ENCODE results near the gene GPC5. TPM values are rescaled to one million over a fixed set of nuclear protein-coding genes. Genes with fewer than 3 reads are reported as not detected.

Gene GPC5
- total RNA-seq, 2 experiments from 2014 or later: 0.63 to 0.66 TPM

GRCh38 chr13:91540158-91540736 lies 141.8 kb downstream of the GPC5 start:
- H3K9me3 Mint-ChIP-seq (ENCODE audit: low read depth): no peaks in the 10 kb centered on the region
- intact Hi-C loops (cut with DNase I, micrococcal nuclease): no loop called here
- H3K27ac Mint-ChIP-seq: no peak overlapping the region
- POLR2A ChIA-PET: no interaction called here
- ATAC-seq (no peak), DNase-seq (no peak)
- H3K36me3 Mint-ChIP-seq (ENCODE audit: low read depth): no peaks in the 10 kb centered on the region
- CTCF ChIA-PET: interaction anchor here (1.1 kb wide), 1 partner anchor 32 kb away, joined by 3 read pairs; no protein-coding TSS in a partner anchor
- H3K4me1 Mint-ChIP-seq: no peaks in the 10 kb centered on the region
- no peak overlapping the region for H3K4me3 Mint-ChIP-seq
- H3K27me3 Mint-ChIP-seq: peaks cover 2% of the 10 kb centered on the region

- DNase-seq (no peak), ATAC-seq (no peak)
- no peaks in the 10 kb centered on the region for H3K9me3 Mint-ChIP-seq (ENCODE audit: low read depth)
- no peak overlapping the region for H3K27ac Mint-ChIP-seq
- H3K27me3 Mint-ChIP-seq: no peaks in the 10 kb centered on the region
- no peak overlapping the region for H3K4me3 Mint-ChIP-seq
- intact Hi-C loops (cut with DNase I, micrococcal nuclease): no loop called here
- no peaks in the 10 kb centered on the region for H3K36me3 Mint-ChIP-seq (ENCODE audit: low read depth)
- no peaks in the 10 kb centered on the region for H3K4me1 Mint-ChIP-seq
- CTCF ChIA-PET: no interaction called here
- POLR2A ChIA-PET: no interaction called here
Observed at GRCh38 chr13:91544723-91545122, 146.3 kb downstream of the GPC5 start.

GRCh38 chr13:91546900-91547299 lies 148.5 kb downstream of the GPC5 start:
- DNase-seq: no peak
- ChIA-PET POLR2A (no interaction called here), CTCF (no interaction called here)
- intact Hi-C loops (cut with DNase I, micrococcal nuclease): no loop called here
- H3K9me3 Mint-ChIP-seq (ENCODE audit: low read depth): no peaks in the 10 kb centered on the region
- H3K36me3 Mint-ChIP-seq (ENCODE audit: low read depth): no peaks in the 10 kb centered on the region
- no peak for ATAC-seq
- H3K4me3 Mint-ChIP-seq: no peak overlapping the region
- H3K27me3 Mint-ChIP-seq: no peaks in the 10 kb centered on the region
- no peak overlapping the region for H3K27ac Mint-ChIP-seq
- no peaks in the 10 kb centered on the region for H3K4me1 Mint-ChIP-seq

- intact Hi-C loops (cut with DNase I, micrococcal nuclease): no loop called here
- ATAC-seq (no peak), DNase-seq (no peak)
- POLR2A ChIA-PET: no interaction called here
- H3K4me1 Mint-ChIP-seq: no peaks in the 10 kb centered on the region
- H3K36me3 Mint-ChIP-seq (ENCODE audit: low read depth): no peaks in the 10 kb centered on the region
- no peak overlapping the region for H3K4me3 Mint-ChIP-seq
- no peaks in the 10 kb centered on the region for H3K9me3 Mint-ChIP-seq (ENCODE audit: low read depth)
- H3K27me3 Mint-ChIP-seq: peaks cover 2% of the 10 kb centered on the region
- no peak overlapping the region for H3K27ac Mint-ChIP-seq
- CTCF ChIA-PET: no interaction called here
Observed at GRCh38 chr13:91553584-91553983, 155.2 kb downstream of the GPC5 start.

- CTCF ChIA-PET: no interaction called here
Observed at GRCh38 chr13:91554101-91554500, 155.7 kb downstream of the GPC5 start.

GRCh38 chr13:91557328-91558090 lies 159.1 kb downstream of the GPC5 start:
- Mint-ChIP-seq H3K4me3 (no peak overlapping the region), H3K27ac (no peak overlapping the region), H3K36me3 (ENCODE audit: low read depth) (no peaks in the 10 kb centered on the region), H3K4me1 (no peaks in the 10 kb centered on the region), H3K9me3 (ENCODE audit: low read depth) (peaks cover 1% of the 10 kb centered on the region), H3K27me3 (peaks cover 2% of the 10 kb centered on the region)
- no peak for DNase-seq
- intact Hi-C loops (cut with DNase I, micrococcal nuclease): no loop called here
- ChIA-PET CTCF (no interaction called here), POLR2A (no interaction called here)
- ATAC-seq: no peak

More at GRCh38 chr13:91554101-91554500, 155.7 kb downstream of the GPC5 start:
- H3K36me3 Mint-ChIP-seq (ENCODE audit: low read depth): no peaks in the 10 kb centered on the region
- H3K27me3 Mint-ChIP-seq: peaks cover 2% of the 10 kb centered on the region
- DNase-seq: no peak
- no peaks in the 10 kb centered on the region for H3K4me1 Mint-ChIP-seq
- POLR2A ChIA-PET: no interaction called here
- H3K9me3 Mint-ChIP-seq (ENCODE audit: low read depth): peaks cover under 1% of the 10 kb centered on the region
- ATAC-seq: no peak
- no peak overlapping the region for H3K27ac Mint-ChIP-seq
- intact Hi-C loops (cut with DNase I, micrococcal nuclease): no loop called here
- H3K4me3 Mint-ChIP-seq: no peak overlapping the region

GRCh38 chr13:91563799-91564198 lies 165.4 kb downstream of the GPC5 start:
- ATAC-seq (no peak), DNase-seq (no peak)
- peaks cover 2% of the 10 kb centered on the region for H3K27me3 Mint-ChIP-seq
- no peak overlapping the region for H3K4me3 Mint-ChIP-seq
- H3K27ac Mint-ChIP-seq: no peak overlapping the region
- H3K9me3 Mint-ChIP-seq (ENCODE audit: low read depth): peaks cover 1% of the 10 kb centered on the region
- H3K36me3 Mint-ChIP-seq (ENCODE audit: low read depth): no peaks in the 10 kb centered on the region
- ChIA-PET POLR2A (no interaction called here), CTCF (interaction anchor here (0.6 kb wide), 1 partner anchor 1245 kb away, joined by 3 read pairs; no protein-coding TSS in a partner anchor)
- intact Hi-C loops (cut with DNase I, micrococcal nuclease): no loop called here
- no peaks in the 10 kb centered on the region for H3K4me1 Mint-ChIP-seq

GRCh38 chr13:91564396-91564795 lies 166.0 kb downstream of the GPC5 start:
- H3K4me1 Mint-ChIP-seq: no peaks in the 10 kb centered on the region
- H3K4me3 Mint-ChIP-seq: no peak overlapping the region
- no peaks in the 10 kb centered on the region for H3K36me3 Mint-ChIP-seq (ENCODE audit: low read depth)
- H3K27ac Mint-ChIP-seq: no peak overlapping the region
- ATAC-seq: no peak
- ChIA-PET POLR2A (no interaction called here), CTCF (interaction anchor here (0.6 kb wide), 1 partner anchor 1245 kb away, joined by 3 read pairs; no protein-coding TSS in a partner anchor)
- no peak for DNase-seq
- intact Hi-C loops (cut with DNase I, micrococcal nuclease): no loop called here
- H3K9me3 Mint-ChIP-seq (ENCODE audit: low read depth): no peaks in the 10 kb centered on the region
- peaks cover 2% of the 10 kb centered on the region for H3K27me3 Mint-ChIP-seq

- Mint-ChIP-seq H3K9me3 (ENCODE audit: low read depth) (no peaks in the 10 kb centered on the region), H3K4me1 (no peaks in the 10 kb centered on the region), H3K4me3 (no peak overlapping the region), H3K27me3 (peaks cover 2% of the 10 kb centered on the region), H3K36me3 (ENCODE audit: low read depth) (no peaks in the 10 kb centered on the region), H3K27ac (no peak overlapping the region)
- CTCF ChIA-PET: no interaction called here
- POLR2A ChIA-PET: no interaction called here
- intact Hi-C loops (cut with DNase I, micrococcal nuclease): no loop called here
- no peak for DNase-seq
- no peak for ATAC-seq
Observed at GRCh38 chr13:91565296-91565695, 166.9 kb downstream of the GPC5 start.

GRCh38 chr13:91567485-91568207 lies 169.2 kb downstream of the GPC5 start:
- H3K4me1 Mint-ChIP-seq: no peaks in the 10 kb centered on the region
- no peak for DNase-seq
- ChIA-PET POLR2A (no interaction called here), CTCF (no interaction called here)
- H3K27me3 Mint-ChIP-seq: peaks cover 2% of the 10 kb centered on the region
- no peak for ATAC-seq
- H3K9me3 Mint-ChIP-seq (ENCODE audit: low read depth): no peaks in the 10 kb centered on the region
- H3K27ac Mint-ChIP-seq: no peak overlapping the region
- no peaks in the 10 kb centered on the region for H3K36me3 Mint-ChIP-seq (ENCODE audit: low read depth)
- intact Hi-C loops (cut with DNase I, micrococcal nuclease): no loop called here
- H3K4me3 Mint-ChIP-seq: no peak overlapping the region

GRCh38 chr13:91571681-91572080 lies 173.3 kb downstream of the GPC5 start:
- POLR2A ChIA-PET: no interaction called here
- CTCF ChIA-PET: interaction anchor here (0.7 kb wide), 1 partner anchor 58 kb away, joined by 3 read pairs; no protein-coding TSS in a partner anchor
- H3K4me1 Mint-ChIP-seq: no peaks in the 10 kb centered on the region

GRCh38 chr13:91572439-91572838 lies 174.0 kb downstream of the GPC5 start:
- H3K4me3 Mint-ChIP-seq: no peak overlapping the region
- no peaks in the 10 kb centered on the region for H3K4me1 Mint-ChIP-seq
- ChIA-PET POLR2A (no interaction called here), CTCF (interaction anchor here (0.7 kb wide), 1 partner anchor 58 kb away, joined by 3 read pairs; no protein-coding TSS in a partner anchor)
- no peak overlapping the region for H3K27ac Mint-ChIP-seq
- intact Hi-C loops (cut with DNase I, micrococcal nuclease): loop anchor here in 1 of 2 experiments (10.0 kb wide), 1 partner anchor 198 kb away; no protein-coding TSS in a partner anchor
- DNase-seq: no peak
- ATAC-seq: no peak
- H3K9me3 Mint-ChIP-seq (ENCODE audit: low read depth): no peaks in the 10 kb centered on the region
- no peaks in the 10 kb centered on the region for H3K27me3 Mint-ChIP-seq
- H3K36me3 Mint-ChIP-seq (ENCODE audit: low read depth): no peaks in the 10 kb centered on the region

More at GRCh38 chr13:91571681-91572080, 173.3 kb downstream of the GPC5 start:
- no peaks in the 10 kb centered on the region for H3K9me3 Mint-ChIP-seq (ENCODE audit: low read depth)
- no peak for DNase-seq
- H3K27me3 Mint-ChIP-seq: no peaks in the 10 kb centered on the region
- no peak overlapping the region for H3K4me3 Mint-ChIP-seq
- no peak overlapping the region for H3K27ac Mint-ChIP-seq
- intact Hi-C loops (cut with DNase I, micrococcal nuclease): loop anchor here in 1 of 2 experiments (10.0 kb wide), 1 partner anchor 197 kb away; no protein-coding TSS in a partner anchor
- H3K36me3 Mint-ChIP-seq (ENCODE audit: low read depth): no peaks in the 10 kb centered on the region
- no peak for ATAC-seq
